H1 (cell line): ENCODE results near the gene SLC39A7. TPM values are rescaled to one million over a fixed set of nuclear protein-coding genes. Genes with fewer than 3 reads are reported as not detected.

Experiments used
- CTCF ChIA-PET: fragments of 300-600 bp; sonication (Branson Sonifier 250); formaldehyde crosslinking; loops from one replicate; lab custom pipeline; 2021; ENCODE audit not compliant: partially characterized antibody; lab: Charles Lee
- POLR2A ChIA-PET: fragments of 300-600 bp; sonication (Branson Sonifier 250); formaldehyde crosslinking; loops from one replicate; lab custom pipeline; 2021; ENCODE audit warnings: inconsistent platforms; ENCODE audit not compliant: partially characterized antibody; lab: Charles Lee
- DNase-seq, 2 experiments: peaks; one replicate each; pipeline versions ENCODE4 v3.0.0 to v3.0.0-alpha.2; 2010 to 2022; ENCODE audit warnings: low spot score in 2 of 2, low read depth in 1 of 2, mixed read lengths in 1 of 2
- FAIRE-seq: peaks from 2 replicates; lab custom pipeline; 2011; peaks lifted over from hg19 to GRCh38; lab: Jason Lieb, UNC
- H2AFZ ChIP-seq: 2 replicates; pipeline ENCODE4 v1.8.1; 2012; ENCODE audit warnings: low read length, inconsistent platforms
- H2AK5ac ChIP-seq: 2 replicates; pipeline ENCODE4 v1.6.1; 2013; ENCODE audit warnings: low read depth, low read length
- H2BK120ac ChIP-seq: replicated peaks from 2 replicates; pipeline ENCODE3; 2013; ENCODE audit warnings: low read depth, low read length, inconsistent platforms
- H2BK12ac ChIP-seq: 2 replicates; pipeline ENCODE4 v1.6.1; 2013; ENCODE audit warnings: low read depth, low read length
- H2BK15ac ChIP-seq: 2 replicates; pipeline ENCODE4 v1.6.1; 2013; ENCODE audit warnings: low read length
- H2BK20ac ChIP-seq: 2 replicates; pipeline ENCODE4 v1.6.1; 2013; ENCODE audit warnings: low read length
- H2BK5ac ChIP-seq: 2 replicates; pipeline ENCODE4 v1.6.1; 2013; ENCODE audit warnings: low read depth, low read length
- H3K14ac ChIP-seq: 2 replicates; pipeline ENCODE4 v1.6.1; 2013; ENCODE audit warnings: inconsistent platforms; ENCODE audit not compliant: insufficient read length
- H3K18ac ChIP-seq: 2 replicates; pipeline ENCODE4 v1.6.1; 2013; ENCODE audit warnings: low read length; ENCODE audit errors: extremely low read depth
- H3K23ac ChIP-seq: 2 replicates; pipeline ENCODE4 v1.6.1; 2013; ENCODE audit warnings: inconsistent platforms; ENCODE audit not compliant: insufficient read length
- H3K23me2 ChIP-seq: 2 replicates; pipeline ENCODE4 v1.6.1; 2013; ENCODE audit warnings: low read depth, low read length
- H3K27ac ChIP-seq: 2 replicates; pipeline ENCODE4 v1.6.1; 2011; ENCODE audit warnings: low read depth, low read length, inconsistent platforms
- H3K27me3 ChIP-seq, 4 experiments: replicated peaks in 1 of 4; 1 replicate in 1 of 4; 2 replicates in 3 of 4; pipeline versions ENCODE4 v1.6.1 to v1.8.1; 2011 to 2013; ENCODE audit warnings: low read length in 3 of 4, mild to moderate bottlenecking in 3 of 4, inconsistent platforms in 2 of 4, mixed read lengths in 2 of 4, moderate library complexity in 1 of 4; ENCODE audit not compliant: control insufficient read depth in 3 of 4, insufficient read depth in 3 of 4; ENCODE audit errors: extremely low read depth in 1 of 4
- H3K36me3 ChIP-seq, 4 experiments: 2 replicates each; pipeline versions ENCODE4 v1.6.1 to v1.8.1; 2011 to 2013; ENCODE audit warnings: mild to moderate bottlenecking in 4 of 4, low read length in 3 of 4, moderate library complexity in 2 of 4, control low read depth in 1 of 4, inconsistent platforms in 1 of 4; ENCODE audit not compliant: insufficient read depth in 4 of 4, control insufficient read depth in 2 of 4
- H3K4ac ChIP-seq: replicated peaks from 2 replicates; pipeline ENCODE3; 2013; ENCODE audit warnings: low read length, low read depth, mixed read lengths, inconsistent platforms; ENCODE audit not compliant: insufficient read length
- H3K4me1 ChIP-seq, 4 experiments: replicated peaks in 1 of 4; 1 replicate in 1 of 4; 2 replicates in 3 of 4; pipeline versions ENCODE4 v1.6.1 to v1.8.1; 2011 to 2013; ENCODE audit warnings: low read length in 3 of 4, inconsistent platforms in 2 of 4, mixed read lengths in 1 of 4; ENCODE audit not compliant: insufficient read depth in 4 of 4, control insufficient read depth in 3 of 4
- H3K4me2 ChIP-seq, 2 experiments: 2 replicates each; pipeline versions ENCODE4 v1.6.1 to v1.8.1; 2011 to 2013; ENCODE audit warnings: low read depth in 2 of 2, low read length in 2 of 2, control low read depth in 1 of 2, inconsistent platforms in 1 of 2, mild to moderate bottlenecking in 1 of 2; ENCODE audit not compliant: insufficient read depth in 1 of 2
- H3K4me3 ChIP-seq, 4 experiments: fragments of 200-600, 300-600 bp in 1 of 4; sonication (generic), shearing (Covaris generic), sonication (Bioruptor Twin) in 1 of 4; 2 replicates each; pipeline versions ENCODE4 v1.5.1 to v1.8.1; 2011 to 2016; ENCODE audit warnings: low read length in 4 of 4, low read depth in 3 of 4, control low read depth in 2 of 4, inconsistent platforms in 2 of 4, mild to moderate bottlenecking in 2 of 4, mixed read lengths in 1 of 4, moderate library complexity in 1 of 4; ENCODE audit not compliant: insufficient read depth in 2 of 4; ENCODE audit errors: extremely low read depth in 1 of 4
- H3K56ac ChIP-seq: replicated peaks from 2 replicates; pipeline ENCODE3; 2013; ENCODE audit warnings: low read depth, mild to moderate bottlenecking, mixed read lengths, low read length, inconsistent platforms; ENCODE audit not compliant: insufficient read length
- H3K79me1 ChIP-seq: 2 replicates; pipeline ENCODE4 v1.6.1; 2013; ENCODE audit warnings: low read depth, low read length, control low read depth
- H3K79me2 ChIP-seq, 2 experiments: 2 replicates each; pipeline versions ENCODE4 v1.6.1 to v1.8.1; 2012 to 2013; ENCODE audit warnings: low read length in 2 of 2, mild to moderate bottlenecking in 2 of 2, inconsistent platforms in 1 of 2; ENCODE audit not compliant: insufficient read depth in 2 of 2, control insufficient read depth in 1 of 2
- H3K9ac ChIP-seq, 4 experiments: replicated peaks in 1 of 4; 1 replicate in 1 of 4; 2 replicates in 3 of 4; pipeline versions ENCODE4 v1.6.1 to v1.8.1; 2011 to 2013; ENCODE audit warnings: low read depth in 3 of 4, low read length in 3 of 4, control low read depth in 2 of 4, mild to moderate bottlenecking in 2 of 4, moderate library complexity in 2 of 4, inconsistent platforms in 1 of 4; ENCODE audit errors: extremely low read depth in 1 of 4
- H3K9me3 ChIP-seq, 2 experiments: 2 replicates each; pipeline versions ENCODE4 v1.6.1 to v1.8.1; 2012 to 2013; ENCODE audit warnings: mild to moderate bottlenecking in 2 of 2, moderate library complexity in 2 of 2, control low read depth in 1 of 2, inconsistent platforms in 1 of 2, low read depth in 1 of 2, low read length in 1 of 2, mixed read lengths in 1 of 2; ENCODE audit not compliant: insufficient read depth in 2 of 2
- H4K20me1 ChIP-seq, 2 experiments: replicated peaks in 1 of 2; 2 replicates each; pipeline versions ENCODE3 to v1.8.1; 2011 to 2013; ENCODE audit warnings: inconsistent platforms in 2 of 2, low read length in 2 of 2, mild to moderate bottlenecking in 1 of 2; ENCODE audit not compliant: insufficient read depth in 2 of 2, control insufficient read depth in 1 of 2
- H4K5ac ChIP-seq: 2 replicates; pipeline ENCODE4 v1.6.1; 2013; ENCODE audit warnings: low read length, low read depth, mixed read lengths, inconsistent platforms; ENCODE audit not compliant: insufficient read length
- H4K8ac ChIP-seq: 2 replicates; pipeline ENCODE4 v1.8.0; 2013; ENCODE audit warnings: mild to moderate bottlenecking, moderate library complexity, low read length, inconsistent platforms; ENCODE audit not compliant: insufficient read depth; ENCODE audit errors: extremely low read depth
- H4K91ac ChIP-seq: replicated peaks from 2 replicates; pipeline ENCODE3; 2013; ENCODE audit warnings: low read length, mixed read lengths, inconsistent platforms; ENCODE audit not compliant: insufficient read length
- BRCA1 ChIP-seq: IDR thresholded peaks from 2 replicates; pipeline ENCODE4 v1.6.1; 2012; ENCODE audit warnings: low read depth, low read length, improper control_type of control experiment
- CBX5 ChIP-seq: fragments of 300-800, 300-1000 bp; sonication (generic); IDR thresholded peaks from 2 replicates; pipeline ENCODE4 v1.7.1; 2016; ENCODE audit warnings: antibody characterized with exemption, low read length, low read depth
- CHD2 ChIP-seq: IDR thresholded peaks from 2 replicates; pipeline ENCODE4 v1.6.1; 2012; ENCODE audit warnings: low read length, improper control_type of control experiment
- CTCF ChIP-seq, 3 experiments: IDR thresholded peaks; 1 replicate in 2 of 3; 2 replicates in 1 of 3; pipeline versions ENCODE4 v1.5.1 to v1.6.1; 2011; ENCODE audit warnings: low read length in 3 of 3, mild to moderate bottlenecking in 3 of 3, inconsistent platforms in 2 of 3, low read depth in 1 of 3, moderate library complexity in 1 of 3; ENCODE audit not compliant: insufficient read depth in 1 of 3; ENCODE audit errors: control extremely low read depth in 1 of 3
- JUND ChIP-seq: IDR thresholded peaks from 2 replicates; pipeline ENCODE4 v1.6.1; 2011; ENCODE audit warnings: mild to moderate bottlenecking, improper control_type of control experiment, low read length
- RAD21 ChIP-seq, 2 experiments: IDR thresholded peaks in 1 of 2; conservative IDR thresholded peaks in 1 of 2; 2 replicates each; pipeline ENCODE4 v1.6.1; 2011; ENCODE audit warnings: low read depth in 2 of 2, low read length in 2 of 2, improper control_type of control experiment in 1 of 2, inconsistent platforms in 1 of 2, mild to moderate bottlenecking in 1 of 2, moderate library complexity in 1 of 2
- TAF1 ChIP-seq: IDR thresholded peaks from 2 replicates; pipeline ENCODE4 v1.6.1; 2011; ENCODE audit warnings: mild to moderate bottlenecking, low read depth, low read length
- WGBS, 2 experiments: shearing (Covaris generic) in 1 of 2; methylation state at CpG; one replicate each; pipeline versions ENCODE4 v1.1.6 to v1.1.7; 2013 to 2015; ENCODE audit warnings: low lambda C conversion rate in 2 of 2, mixed read lengths in 2 of 2, inconsistent platforms in 1 of 2, low coverage in 1 of 2, missing lambda C conversion rate in 1 of 2; ENCODE audit not compliant: insufficient replicate concordance in 2 of 2, insufficient coverage in 1 of 2, insufficient read length in 1 of 2; ENCODE audit errors: extremely low coverage in 1 of 2, missing lambda C conversion rate in 1 of 2; 5-methylcytosine and 5-hydroxymethylcytosine counted together
- polyA plus RNA-seq, 7 experiments: library from polyadenylated mRNA; depleted of rRNA in 3 of 7; stranded (reverse) in 5 of 7; unstranded in 2 of 7; fragments of >200 nt in 5 of 7; fragments of 200-250 nt in 2 of 7; gene quantifications; 1 replicate in 5 of 7; 2 replicates in 1 of 7; 4 replicates in 1 of 7; pipeline versions ENCODE4 v1.2.1 to v1.2.3, GENCODE V29; 2011 to 2013; ENCODE audit warnings: missing spikeins in 2 of 7, mixed read lengths in 2 of 7
- total RNA-seq: library from RNA; stranded (reverse); fragmentation: NEBNext Ultra II Directional; extraction: Animal tissue kit (Norgen Biotek cat#: 25700); gene quantifications from 2 replicates; pipeline ENCODE4 v1.2.1, GENCODE V29; 2021

The SLC39A7 gene
- total and polyA plus RNA-seq, 2 of the 8 experiments (the other 6 are each of a cell fraction or from before 2014, with no cell fraction given), result 63.3 to 123 TPM

DNA sequence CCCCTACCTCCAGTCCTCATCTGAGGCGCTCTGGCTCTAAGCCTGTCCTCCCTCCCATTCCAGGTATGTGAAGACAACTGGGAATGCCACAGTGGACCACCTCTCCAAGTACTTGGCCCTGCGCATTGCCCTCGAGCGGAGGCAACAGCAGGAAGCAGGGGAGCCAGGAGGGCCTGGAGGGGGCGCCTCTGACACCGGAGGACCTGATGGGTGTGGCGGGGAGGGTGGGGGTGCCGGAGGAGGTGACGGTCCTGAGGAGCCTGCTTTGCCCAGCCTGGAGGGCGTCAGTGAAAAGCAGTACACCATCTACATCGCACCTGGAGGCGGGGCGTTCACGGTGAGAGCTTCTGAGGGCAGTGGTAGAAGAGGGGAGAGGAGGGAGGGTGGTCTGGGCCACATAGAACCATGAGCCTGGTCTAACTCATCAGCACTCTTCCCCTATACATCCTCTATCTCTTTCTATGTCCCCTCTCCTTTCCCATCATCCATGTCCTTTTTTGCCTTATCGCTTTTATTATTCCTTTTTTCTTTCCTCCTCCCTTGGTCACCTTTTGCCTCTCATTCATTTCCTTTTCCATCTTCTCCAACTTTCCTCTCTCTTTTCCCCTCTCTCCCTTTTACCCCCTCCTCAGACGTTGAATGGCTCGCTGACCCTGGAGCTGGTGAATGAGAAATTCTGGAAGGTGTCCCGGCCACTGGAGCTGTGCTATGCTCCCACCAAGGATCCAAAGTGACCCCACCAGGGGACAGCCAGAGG, 11.2 kb downstream of the SLC39A7 start:
- Histone ChIP-seq H2AK5ac (no peak overlapping the region), H3K27me3 (peaks cover 32 to 70% (median 63%) of the 10 kb centered on the region in 4 experiments), H3K4me1 (peaks cover 0 to 13% (median 6%) of the 10 kb centered on the region in 4 experiments; a peak in 6 of 7 replicates), H4K20me1 (peaks cover 2 to 16% of the 10 kb centered on the region in 2 experiments), H4K91ac (no peak overlapping the region), H3K36me3 (peaks cover 2 to 7% (median 4%) of the 10 kb centered on the region in 4 experiments; a peak in 3 of 8 replicates), H2BK120ac (no peak overlapping the region), H3K9me3 (no peaks in the 10 kb centered on the region), H4K8ac (no peak overlapping the region), H3K23me2 (peaks cover 24% of the 10 kb centered on the region; the same call in 1 of the 2 replicates), H3K27ac (no peak overlapping the region), H2BK5ac (no peak overlapping the region), H3K4me2 (no peak overlapping the region; a peak in 2 of 4 replicates), H3K9ac (no peak overlapping the region), H2BK12ac (no peak overlapping the region), H3K79me2 (no peaks in the 10 kb centered on the region), H2BK15ac (no peak overlapping the region), H3K23ac (no peak overlapping the region), H4K5ac (no peak overlapping the region), H3K4me3 (no peak overlapping the region), H3K18ac (no peak overlapping the region), H2AFZ (no peak overlapping the region), H3K4ac (no peak overlapping the region), H3K56ac (no peak overlapping the region), H2BK20ac (no peak overlapping the region), H3K79me1 (no peaks in the 10 kb centered on the region; the same call in 1 of the 2 replicates), H3K14ac (no peak overlapping the region)
- WGBS, 2 experiments, result 48% methylated on average over 18 of the region's 18 CpGs; no CpG with 5 or more reads in 1 of the 2 experiments
- ChIA-PET POLR2A (interaction anchor here (0.7 to 2.3 kb wide), 11 partner anchors 8 to 241 kb away, joined by 3 to 13 read pairs (median 3); partner anchors contain the start of genes B3GALT4, HSD17B8, RPS18 and VPS52), CTCF (interaction anchor here (0.5 to 6.3 kb wide), 11 partner anchors 14 to 258 kb away, joined by 3 to 60 read pairs (median 3); no protein-coding TSS in a partner anchor)
- FAIRE-seq, result no peak
- no peak for TF ChIP-seq JUND
- TF ChIP-seq CBX5, result no peak
- TF ChIP-seq RAD21 (IDR thresholded peaks at IDR 0.05 in 1 of 2, conservative IDR thresholded peaks at IDR 0.05 in 1 of 2; ENCODE audit: low read depth in 2 of 2, low read length in 2 of 2), result peak; percentile 25 to 28; a peak in 2 of 4 replicates
- TF ChIP-seq CTCF (IDR thresholded peaks at IDR 0.05; ENCODE audit: control extremely low read depth in 1 of 3, insufficient read depth in 1 of 3, low read depth in 1 of 3, low read length in 3 of 3), result peak in 2 of 3 experiments; percentile 39 to 43; a peak in 3 of 4 replicates
- no peak for TF ChIP-seq BRCA1
- TF ChIP-seq CHD2, result no peak
- TF ChIP-seq TAF1, result no peak
- DNase-seq, result peak in 1 of 2 experiments; percentile 74
